Skeletal muscle cell (primary cell): ENCODE measurements around the gene ETFB.

Experiments used
- DNase-seq: peaks from one replicate; pipeline ENCODE4 v3.0.0-alpha.2; 2010; ENCODE audit warnings: low read depth
- H3K4me3 ChIP-seq: 2 replicates; pipeline ENCODE4 v1.5.1; 2011; ENCODE audit warnings: low read depth, mild to moderate bottlenecking, control low read depth, low read length, moderate library complexity

The ETFB gene

DNA sequence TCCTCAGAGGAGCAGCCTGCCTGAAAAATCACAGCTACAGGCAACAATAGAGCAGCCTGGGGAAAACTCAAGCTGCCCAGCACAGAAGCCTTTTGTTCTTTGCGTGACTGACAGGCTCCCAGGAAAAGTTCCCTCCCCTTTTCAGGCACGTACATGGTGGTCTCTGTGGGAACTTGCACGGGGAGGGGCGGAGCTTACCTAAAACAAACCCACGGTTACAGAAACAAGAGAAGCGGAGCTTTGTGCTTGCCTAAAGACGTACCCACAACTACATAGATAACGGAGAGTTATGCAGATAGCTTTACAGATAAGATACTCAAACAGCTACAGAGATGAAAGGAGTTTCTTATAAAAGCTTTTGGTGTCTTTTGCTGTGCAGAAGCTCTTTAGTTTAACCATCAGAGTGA lies 11.4 kb downstream of the ETFB start:
- no peak for DNase-seq
- H3K4me3 ChIP-seq, result no peak overlapping the region

GRCh38 chr19:51354103-51354741 lies 12.0 kb downstream of the ETFB start:
- no peak overlapping the region for H3K4me3 ChIP-seq
- no peak for DNase-seq

GRCh38 chr19:51352783-51353360 lies 13.3 kb downstream of the ETFB start:
- no peak for DNase-seq
- no peak overlapping the region for H3K4me3 ChIP-seq

GRCh38 chr19:51351266-51351990 lies 14.8 kb downstream of the ETFB start:
- H3K4me3 ChIP-seq, result no peak overlapping the region
- DNase-seq, result no peak

GRCh38 chr19:51347209-51347928 lies 18.8 kb downstream of the ETFB start:
- DNase-seq, result no peak
- H3K4me3 ChIP-seq, result no peak overlapping the region

DNA sequence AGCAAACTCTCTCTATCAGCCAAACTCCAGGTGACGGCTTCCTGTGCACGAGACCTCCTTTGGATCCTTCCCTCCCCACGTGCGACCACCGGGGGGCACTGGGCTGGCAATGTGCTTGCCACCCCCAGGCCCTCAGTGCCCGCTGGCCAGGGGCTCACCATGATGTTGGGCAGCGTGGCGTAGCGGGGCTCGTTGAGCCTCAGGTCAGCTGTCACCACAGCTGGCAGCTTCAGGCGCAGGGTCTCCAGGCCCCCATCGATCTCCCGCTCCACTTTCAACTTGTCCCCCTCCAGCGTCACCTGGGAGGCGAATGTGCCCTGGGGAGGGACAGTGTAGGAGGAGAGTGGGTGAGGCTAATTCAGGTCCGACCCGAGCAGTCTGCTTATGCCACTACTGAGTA lies 19.4 kb downstream of the ETFB start:
- H3K4me3 ChIP-seq, result no peak overlapping the region
- no peak for DNase-seq

GRCh38 chr19:51345076-51345620 lies 21.0 kb downstream of the ETFB start:
- no peak overlapping the region for H3K4me3 ChIP-seq
- no peak for DNase-seq

DNA sequence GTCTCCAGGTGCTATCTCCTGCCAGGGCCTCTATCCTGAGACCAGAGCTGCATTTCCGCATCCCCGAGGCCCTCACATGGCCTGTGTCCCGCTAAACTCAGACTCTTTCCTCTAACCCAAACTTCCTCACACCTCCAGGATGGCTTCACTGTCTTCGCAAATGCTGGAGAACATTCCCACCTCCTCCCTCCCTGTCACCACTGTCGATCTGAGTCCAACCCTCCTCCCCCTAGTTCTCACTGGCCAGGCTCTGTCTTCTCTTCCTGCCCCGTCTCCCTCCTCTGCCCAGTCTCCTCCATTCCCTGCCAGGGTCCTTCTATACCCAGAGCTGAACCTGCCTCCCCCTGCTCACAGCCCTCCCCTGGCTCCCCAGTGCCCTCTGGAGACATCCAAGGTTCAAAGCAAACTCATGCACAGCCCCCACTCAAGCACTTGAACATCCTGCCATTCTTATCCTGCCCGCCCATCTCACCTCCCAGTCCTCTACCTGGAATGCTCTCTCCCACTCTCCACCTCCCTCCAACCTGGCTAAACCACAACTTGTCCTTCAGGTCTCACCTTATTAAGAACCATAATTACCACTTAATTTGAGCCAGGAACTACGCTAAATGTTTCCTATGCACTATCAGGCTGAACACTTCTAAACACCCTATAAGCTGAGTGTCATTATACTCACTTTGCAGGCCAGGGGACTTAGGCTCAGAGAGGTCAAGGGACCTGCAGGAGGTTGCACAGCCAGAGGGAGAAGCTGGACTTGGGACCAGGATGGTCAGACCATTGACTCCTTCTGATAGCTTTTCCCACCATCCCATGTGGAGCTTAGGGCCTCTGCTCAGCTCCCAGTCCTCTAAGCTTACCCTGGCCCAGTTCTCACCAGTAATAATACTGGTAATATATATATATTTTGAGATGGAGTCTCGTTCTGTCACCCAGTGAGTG lies 23.3 kb downstream of the ETFB start:
- H3K4me3 ChIP-seq, result no peak overlapping the region
- DNase-seq, result no peak

DNA sequence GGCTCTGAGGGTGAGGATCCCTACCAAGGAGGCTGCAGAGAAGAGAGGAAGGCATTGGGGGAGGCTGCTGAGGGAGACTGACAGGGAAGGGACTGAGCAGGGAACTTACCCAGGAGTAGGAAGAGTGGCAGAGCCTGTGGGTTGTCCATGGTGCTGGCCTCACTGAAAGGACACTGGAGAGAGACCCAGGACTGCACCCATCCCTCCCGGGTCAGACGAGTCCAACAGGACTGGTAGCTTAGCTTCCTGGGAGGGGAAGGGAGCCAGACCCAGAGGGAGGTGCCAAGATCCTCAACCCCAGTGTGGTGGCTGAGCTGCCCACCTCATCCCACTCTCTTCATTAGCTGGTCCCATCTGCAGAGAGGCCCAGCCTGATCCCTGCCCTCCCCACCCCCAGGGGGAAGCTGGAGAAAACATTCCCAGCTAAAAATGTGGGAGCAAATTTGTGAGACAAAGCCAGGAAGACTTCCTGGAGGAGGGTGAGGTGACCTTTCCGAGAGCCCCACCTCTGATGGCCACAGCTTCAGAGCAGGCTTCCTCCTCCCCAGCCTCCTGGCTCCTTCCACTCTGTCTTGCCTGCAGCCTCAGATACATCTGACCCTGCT lies 24.1 kb downstream of the ETFB start, which contains the start of gene VSIG10L:
TSS of gene VSIG10L (minus strand) at position 164 of the 605 bp plus-strand sequence. CDS start at position 149, 15 bp downstream.
- H3K4me3 ChIP-seq, result no peak within 1 kb of the TSS
- DNase-seq, result no peak

DNA sequence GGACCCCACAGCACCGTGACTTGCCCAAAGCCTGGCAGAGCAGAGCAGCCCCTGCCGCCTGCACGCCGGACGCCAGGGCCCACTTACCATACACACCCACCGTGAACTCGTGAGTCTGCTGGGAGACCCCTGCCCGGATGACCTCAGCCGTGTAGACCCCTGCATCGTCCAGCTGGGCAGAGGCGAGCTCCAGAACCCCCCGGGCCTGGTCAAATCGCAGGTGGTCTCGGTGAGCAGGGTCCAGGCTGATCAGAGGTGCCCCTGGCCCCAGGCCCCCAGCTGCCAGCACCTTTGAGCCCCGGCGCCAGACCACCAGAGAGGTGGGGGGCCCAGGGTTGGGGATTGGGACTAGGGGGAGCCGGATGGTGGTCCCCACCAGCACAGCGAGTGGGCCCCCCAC lies 25.1 kb downstream of the ETFB start:
- no peak for DNase-seq
- no peak overlapping the region for H3K4me3 ChIP-seq

DNA sequence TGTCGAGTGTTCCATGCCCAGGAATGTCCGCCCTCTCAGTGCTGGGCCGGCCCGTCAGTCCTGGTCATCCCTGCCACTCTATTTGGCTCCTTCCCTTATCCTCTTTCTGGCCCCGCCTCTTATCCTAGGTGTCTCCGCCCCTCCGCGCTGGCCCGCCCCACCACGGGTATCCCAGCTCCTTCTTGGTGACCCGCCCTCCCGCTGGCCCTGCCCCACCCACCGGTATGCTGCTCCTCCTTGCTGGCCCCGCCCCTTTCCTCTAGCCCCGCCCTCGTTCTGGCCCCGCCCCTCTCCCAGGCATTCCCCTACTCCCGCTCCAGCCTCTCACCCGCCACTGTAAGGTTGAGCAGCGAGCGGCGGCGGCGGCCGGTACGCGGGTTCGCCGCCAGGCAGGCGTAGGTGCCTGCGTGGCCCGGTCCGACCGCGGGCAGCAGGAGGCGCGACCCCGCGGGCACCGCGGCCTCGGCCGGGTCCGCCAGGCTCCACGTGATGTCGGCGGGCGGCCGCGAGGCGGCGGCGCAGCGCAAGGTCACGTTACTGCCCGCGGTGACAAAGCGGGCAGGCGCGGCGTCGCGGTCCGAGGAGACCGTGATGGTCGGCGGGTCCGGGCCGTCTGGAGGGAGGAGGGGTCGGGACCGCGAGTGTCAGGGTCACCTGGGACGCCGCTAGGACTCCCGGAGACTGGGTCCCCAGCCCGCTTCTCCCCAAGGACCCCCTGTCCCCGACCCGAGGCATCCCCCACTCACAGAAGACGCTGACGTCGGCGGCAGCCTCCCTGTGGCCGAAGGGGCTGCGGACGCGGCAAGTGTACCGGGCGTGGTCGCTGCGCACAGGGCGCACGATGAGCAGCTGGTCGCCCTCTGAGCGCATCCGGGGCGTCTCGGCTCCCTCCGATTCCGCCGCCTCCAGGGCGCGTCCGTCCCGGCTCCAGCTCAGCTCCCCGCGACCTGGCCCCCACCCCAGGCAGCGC lies 26.2 kb downstream of the ETFB start:
- H3K4me3 ChIP-seq, result peak overlapping the region; percentile 67
- DNase-seq, result peak; percentile 91

DNA sequence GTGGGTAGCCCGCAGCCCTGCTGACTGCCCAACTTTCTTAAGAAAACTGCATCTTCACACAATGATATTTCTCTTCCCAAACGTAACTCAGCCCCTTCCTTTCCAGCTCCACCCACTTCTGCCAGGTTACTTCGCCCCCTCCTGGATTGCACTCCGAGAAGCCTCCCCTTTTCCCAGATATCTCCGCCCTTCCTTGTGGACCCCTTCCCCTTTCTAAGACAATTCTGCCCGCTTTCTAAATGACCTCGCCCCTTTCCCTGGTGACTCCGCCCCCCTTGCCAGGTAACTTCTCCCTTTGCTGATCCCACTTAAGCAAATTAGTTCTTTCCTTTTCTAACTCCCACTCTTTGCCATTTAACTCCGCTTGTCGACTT lies 26.9 kb downstream of the ETFB start:
- H3K4me3 ChIP-seq, result peak overlapping the region; percentile 67
- DNase-seq, result no peak

- DNase-seq, result peak; percentile 19
- peak overlapping the region; percentile 67 for H3K4me3 ChIP-seq
Measured at GRCh38 chr19:51338563-51339312, 27.4 kb downstream of the ETFB start.

GRCh38 chr19:51337861-51338562 lies 28.2 kb downstream of the ETFB start:
- H3K4me3 ChIP-seq, result no peak overlapping the region
- no peak for DNase-seq

- DNase-seq, result no peak
- no peak overlapping the region for H3K4me3 ChIP-seq
Measured at GRCh38 chr19:51337141-51337860, 28.9 kb downstream of the ETFB start.
